ENCODE measurements around the gene DAB2.

DNA sequence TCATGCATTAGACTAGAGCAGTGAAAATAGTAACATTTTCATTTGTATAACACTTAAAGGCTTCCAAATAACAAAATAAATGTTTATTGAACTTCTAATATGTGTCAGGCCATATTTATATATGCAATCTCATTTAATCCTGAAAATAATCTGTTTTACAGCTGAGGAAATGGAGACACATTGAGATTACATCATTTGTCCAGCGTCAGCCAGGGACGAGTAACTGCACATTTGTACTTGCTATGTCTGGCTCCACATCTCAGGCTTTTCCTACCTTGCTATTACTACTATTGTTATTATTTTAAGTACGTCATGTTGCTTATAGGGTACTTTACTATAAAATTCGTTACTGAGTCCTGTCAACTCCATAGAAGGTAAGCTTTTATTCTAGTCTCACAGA is 56.7 kb downstream of the DAB2 start:
- no peak for TF ChIP-seq TCF7L2 (IDR thresholded peaks at IDR 0.05; ENCODE audit: borderline replicate concordance, low read depth, low read length)
- TF ChIP-seq, protein P1, sequence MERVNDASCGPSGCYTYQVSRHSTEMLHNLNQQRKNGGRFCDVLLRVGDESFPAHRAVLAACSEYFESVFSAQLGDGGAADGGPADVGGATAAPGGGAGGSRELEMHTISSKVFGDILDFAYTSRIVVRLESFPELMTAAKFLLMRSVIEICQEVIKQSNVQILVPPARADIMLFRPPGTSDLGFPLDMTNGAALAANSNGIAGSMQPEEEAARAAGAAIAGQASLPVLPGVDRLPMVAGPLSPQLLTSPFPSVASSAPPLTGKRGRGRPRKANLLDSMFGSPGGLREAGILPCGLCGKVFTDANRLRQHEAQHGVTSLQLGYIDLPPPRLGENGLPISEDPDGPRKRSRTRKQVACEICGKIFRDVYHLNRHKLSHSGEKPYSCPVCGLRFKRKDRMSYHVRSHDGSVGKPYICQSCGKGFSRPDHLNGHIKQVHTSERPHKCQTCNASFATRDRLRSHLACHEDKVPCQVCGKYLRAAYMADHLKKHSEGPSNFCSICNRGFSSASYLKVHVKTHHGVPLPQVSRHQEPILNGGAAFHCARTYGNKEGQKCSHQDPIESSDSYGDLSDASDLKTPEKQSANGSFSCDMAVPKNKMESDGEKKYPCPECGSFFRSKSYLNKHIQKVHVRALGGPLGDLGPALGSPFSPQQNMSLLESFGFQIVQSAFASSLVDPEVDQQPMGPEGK (tag by site-specific recombination; IDR thresholded peaks at IDR 0.05): no peak

Measured in HEK293 (cell line).